ENCODE measurements around the gene METTL25B.
A peak's percentile ranks its signal among the peaks of the same experiment; 100 is the strongest.
"Not testable (repeated sequence)": the region's sequence is repeated elsewhere in the genome, so short reads cannot be mapped to it uniquely, and the experiment has no call there.

METTL25B gene

GRCh38 chr1:156750191-156750672 lies 22.0 kb downstream of the METTL25B start:
- DNase-seq: peak; percentile 84

- DNase-seq: peak; percentile 73
Measured at GRCh38 chr1:156750711-156751450, 22.6 kb downstream of the METTL25B start.

GRCh38 chr1:156751451-156751756 lies 23.1 kb downstream of the METTL25B start, which contains the start of gene HDGF:
Gene HDGF (minus strand): TSS chr1:156751675. CDS start chr1:156751429, 246 bp downstream.
- DNase-seq: no peak

GRCh38 chr1:156751757-156752481 lies 23.6 kb downstream of the METTL25B start:
- peak; percentile 98 for DNase-seq

GRCh38 chr1:156752843-156753482 lies 24.7 kb downstream of the METTL25B start:
- peak; percentile 38 for DNase-seq

- no peak for DNase-seq
Measured at GRCh38 chr1:156754219-156754618, 25.9 kb downstream of the METTL25B start.

GRCh38 chr1:156755527-156755950 lies 27.3 kb downstream of the METTL25B start:
- no peak for DNase-seq

GRCh38 chr1:156756355-156756754 lies 28.1 kb downstream of the METTL25B start:
- DNase-seq: no peak

GRCh38 chr1:156757572-156758253 lies 29.4 kb downstream of the METTL25B start:
- DNase-seq: not testable (repeated sequence)

- peak; percentile 62 for DNase-seq
Measured at GRCh38 chr1:156760092-156760795, 32.0 kb downstream of the METTL25B start.

- DNase-seq: no peak
Measured at GRCh38 chr1:156760796-156761104, 32.5 kb downstream of the METTL25B start.

- DNase-seq: not testable (repeated sequence)
Measured at GRCh38 chr1:156765136-156765535, 36.9 kb downstream of the METTL25B start.

GRCh38 chr1:156765666-156766065 lies 37.4 kb downstream of the METTL25B start:
- DNase-seq: no peak

GRCh38 chr1:156766298-156767100 lies 38.2 kb downstream of the METTL25B start:
- DNase-seq: peak; percentile 76

- DNase-seq: peak; percentile 100
Measured at GRCh38 chr1:156767101-156767878, 39.0 kb downstream of the METTL25B start, which contains the start of gene PRCC. Gene PRCC (plus strand): TSS chr1:156767535. CDS start chr1:156767772, 237 bp downstream.

GRCh38 chr1:156767879-156768604 lies 39.8 kb downstream of the METTL25B start:
- DNase-seq: peak; percentile 51

GRCh38 chr1:156768610-156769295 lies 40.5 kb downstream of the METTL25B start:
- no peak for DNase-seq

- no peak for DNase-seq
Measured at GRCh38 chr1:156772222-156772621, 44.0 kb downstream of the METTL25B start.

Data from DMS53 (cell line).